HL-60 (cell line): ENCODE results near the gene HSPA4.
A peak's percentile ranks its signal among the peaks of the same experiment; 100 is the strongest.
"Not testable (repeated sequence)": the region's sequence is repeated elsewhere in the genome, so short reads cannot be mapped to it uniquely, and the experiment has no call there.

Source experiments
- DNase-seq, 2 experiments: peaks; one replicate each; pipeline ENCODE4 v3.0.0-alpha.2; 2010 to 2020; ENCODE audit warnings: low read depth in 1 of 2, low spot score in 1 of 2
- H3K27ac ChIP-seq: fragments of 250-450 bp; sonication (Bioruptor Pico); replicated peaks from 2 replicates; pipeline ENCODE4 v1.5.1; 2020; ENCODE audit warnings: mild to moderate bottlenecking, moderate library complexity
- H3K27me3 ChIP-seq: fragments of 250-450 bp; sonication (Bioruptor Pico); 2 replicates; pipeline ENCODE4 v1.5.1; 2021; ENCODE audit warnings: mild to moderate bottlenecking, moderate library complexity; ENCODE audit not compliant: insufficient read depth, poor library complexity, severe bottlenecking
- H3K4me3 ChIP-seq: replicated peaks from 2 replicates; pipeline ENCODE4 v1.5.1; 2011; ENCODE audit warnings: mild to moderate bottlenecking, control low read depth, low read length; ENCODE audit not compliant: insufficient read depth
- CTCF ChIP-seq: IDR thresholded peaks from one replicate; pipeline ENCODE4 v1.5.1; 2011; ENCODE audit warnings: low read length, control low read depth, inconsistent platforms; ENCODE audit not compliant: insufficient read depth
- GABPA ChIP-seq: IDR thresholded peaks from 2 replicates; pipeline ENCODE4 v1.6.1; 2012; ENCODE audit warnings: low read depth
- POLR2AphosphoS5 ChIP-seq: IDR thresholded peaks from 2 replicates; pipeline ENCODE4 v1.6.1; 2012; ENCODE audit warnings: low read depth
- REST ChIP-seq: IDR thresholded peaks from 2 replicates; pipeline ENCODE4 v1.6.1; 2012; ENCODE audit warnings: low read depth; ENCODE audit not compliant: insufficient replicate concordance
- SPI1 ChIP-seq: IDR thresholded peaks from 2 replicates; pipeline ENCODE4 v1.6.1; 2012; ENCODE audit warnings: low read depth, mild to moderate bottlenecking, borderline replicate concordance
- long read RNA-seq: library from polyadenylated mRNA; unstranded; transcript quantifications from one replicate; pipeline ENCODE4 v2.0.0, GENCODE V29; 2020

The HSPA4 gene
- long read RNA-seq, full-length matches to known transcripts = 411 of 500 reads
- long read RNA-seq, partial matches to known transcripts = 44 of 500 reads
- long read RNA-seq, other reads (novel, unspliced or antisense) = 45 of 500 reads

GRCh38 chr5:133051542-133052316, at the start of gene HSPA4:
HSPA4 (plus strand) TSS chr5:133052013; CDS start chr5:133052251, 238 bp downstream.
- H3K27me3 ChIP-seq = no peaks in the 10 kb centered on the region
- H3K27ac ChIP-seq = peak within 1 kb of the TSS; percentile 92
- H3K4me3 ChIP-seq = peak within 1 kb of the TSS; percentile 77
- peak; percentile 45 for TF ChIP-seq REST
- peak; percentile 67 for TF ChIP-seq GABPA
- no peak for TF ChIP-seq CTCF
- no peak for TF ChIP-seq SPI1
- TF ChIP-seq POLR2AphosphoS5 = peak; percentile 74; the same call in 1 of the 2 replicates
- peak; percentile 87 to 93 for DNase-seq

- no peak for TF ChIP-seq GABPA
- no peak for TF ChIP-seq REST
- no peak for TF ChIP-seq SPI1
- TF ChIP-seq POLR2AphosphoS5 = no peak
- no peak for TF ChIP-seq CTCF
- DNase-seq = no peak
- Histone ChIP-seq H3K27ac (no peak overlapping the region), H3K4me3 (no peak overlapping the region), H3K27me3 (no peaks in the 10 kb centered on the region)
Measured at GRCh38 chr5:133006653-133007052, 45.2 kb upstream of the HSPA4 start.

GRCh38 chr5:133008455-133008854, 43.4 kb upstream of the HSPA4 start:
- H3K27me3 ChIP-seq, DNase-seq, H3K4me3 ChIP-seq, H3K27ac ChIP-seq: not testable (repeated sequence)

- Histone ChIP-seq H3K27me3 (no peaks in the 10 kb centered on the region), H3K27ac (no peak overlapping the region), H3K4me3 (no peak overlapping the region)
- no peak for TF ChIP-seq SPI1
- no peak for TF ChIP-seq GABPA
- no peak for TF ChIP-seq REST
- TF ChIP-seq POLR2AphosphoS5 = no peak
- no peak for TF ChIP-seq CTCF
- DNase-seq = no peak
Measured at GRCh38 chr5:133015466-133015865, 36.3 kb upstream of the HSPA4 start.
